HG03442 (cell line): Measurements from ENCODE around the gene EEPD1.
A peak's percentile ranks its signal among the peaks of the same experiment; 100 is the strongest.
"Not testable (repeated sequence)": the region's sequence is repeated elsewhere in the genome, so short reads cannot be mapped to it uniquely, and the experiment has no call there.

ENCODE experiments used
- ATAC-seq: cut with Tn5 transposase; IDR thresholded peaks from one replicate; pipeline ENCODE4 v1.9.1; 2021; ENCODE audit warnings: mild to moderate bottlenecking, moderate library complexity; ENCODE audit not compliant: unreplicated experiment

The EEPD1 gene

DNA sequence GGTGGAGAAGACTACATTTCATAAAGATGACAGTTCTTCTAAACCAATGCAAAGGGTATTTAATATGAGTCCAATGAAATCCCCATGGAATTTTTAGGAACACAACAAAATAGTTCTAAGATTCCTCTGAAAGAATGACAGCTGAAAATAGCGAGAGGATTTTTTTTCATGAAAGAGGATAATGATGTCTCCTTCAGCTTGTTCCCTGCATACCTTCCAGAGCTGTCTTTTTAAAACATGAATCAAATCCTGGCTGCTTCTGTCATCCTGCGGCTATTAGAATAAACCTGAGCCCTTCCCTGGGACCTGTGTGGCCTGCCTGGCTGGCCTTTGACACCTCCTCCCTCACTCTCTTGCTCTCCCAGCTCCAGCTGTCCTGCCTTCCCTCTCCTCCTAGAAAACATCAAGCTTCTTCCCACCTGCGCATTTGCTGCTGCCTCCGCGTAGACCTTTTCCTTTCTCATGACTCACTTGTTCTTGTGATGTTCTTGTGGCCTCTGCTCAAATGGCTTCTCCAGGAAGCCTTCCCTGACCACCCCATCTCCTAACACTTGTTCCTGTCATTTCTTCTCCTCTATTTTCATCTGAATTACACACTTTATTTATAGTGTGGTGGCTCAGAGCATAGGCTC is 57.4 kb downstream of the EEPD1 start:
- ATAC-seq, result no peak

DNA sequence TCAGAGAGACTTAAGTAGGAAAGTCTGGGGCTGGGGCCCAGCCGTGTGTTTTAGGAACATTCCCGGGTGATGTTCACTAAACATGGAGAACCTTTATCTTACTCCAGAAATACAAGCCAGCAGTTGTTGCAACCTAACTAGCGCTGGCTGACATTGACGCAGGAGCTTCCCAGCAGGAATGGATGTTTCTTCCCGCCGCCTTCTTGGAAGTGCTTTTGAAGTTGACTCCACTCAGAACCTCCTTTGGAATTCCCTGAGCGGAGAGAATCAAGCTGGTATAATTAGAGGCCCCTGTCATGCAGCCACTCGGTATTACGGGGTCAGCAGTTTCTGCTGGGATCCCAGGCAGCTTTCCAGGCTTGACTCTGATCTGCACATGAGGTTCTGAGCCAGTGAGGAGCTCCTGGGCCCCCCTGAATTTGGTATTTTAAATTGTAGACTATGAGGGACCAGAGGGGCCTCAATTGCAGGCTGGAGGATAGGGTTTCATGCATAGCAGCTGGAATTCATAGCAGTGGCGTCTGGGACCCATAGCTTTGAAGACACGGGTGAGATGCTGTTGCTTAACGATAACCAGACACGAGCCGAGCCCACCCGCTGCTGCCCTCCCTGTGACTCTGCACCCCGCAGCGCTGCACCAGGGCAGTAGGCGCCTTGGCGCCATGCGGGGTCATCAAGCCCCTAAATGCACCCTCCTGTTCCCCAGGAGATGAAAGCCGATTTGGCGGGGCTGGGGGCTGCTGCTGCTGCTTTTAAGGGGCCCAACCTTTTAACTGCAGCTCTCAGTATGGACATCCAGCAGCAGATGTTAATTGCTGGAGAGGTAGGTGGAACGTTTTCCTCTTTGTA is 61.8 kb downstream of the EEPD1 start:
- ATAC-seq, result no peak

DNA sequence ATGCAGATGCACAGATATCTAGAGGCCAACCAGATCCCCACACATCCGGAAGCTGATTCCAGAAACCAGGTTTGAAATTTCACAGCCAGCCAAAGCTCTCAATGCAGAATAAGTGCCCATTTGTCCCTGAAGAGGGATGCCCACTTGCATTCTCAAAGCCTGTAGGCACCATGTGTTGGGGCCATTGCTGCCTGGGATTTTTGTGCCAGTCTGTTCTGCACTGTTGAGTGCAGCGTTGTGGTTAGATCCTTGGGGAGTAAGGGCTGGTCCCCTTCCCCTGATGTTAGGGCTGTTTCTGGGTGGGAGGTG is 62.4 kb downstream of the EEPD1 start:
- ATAC-seq, result no peak

DNA sequence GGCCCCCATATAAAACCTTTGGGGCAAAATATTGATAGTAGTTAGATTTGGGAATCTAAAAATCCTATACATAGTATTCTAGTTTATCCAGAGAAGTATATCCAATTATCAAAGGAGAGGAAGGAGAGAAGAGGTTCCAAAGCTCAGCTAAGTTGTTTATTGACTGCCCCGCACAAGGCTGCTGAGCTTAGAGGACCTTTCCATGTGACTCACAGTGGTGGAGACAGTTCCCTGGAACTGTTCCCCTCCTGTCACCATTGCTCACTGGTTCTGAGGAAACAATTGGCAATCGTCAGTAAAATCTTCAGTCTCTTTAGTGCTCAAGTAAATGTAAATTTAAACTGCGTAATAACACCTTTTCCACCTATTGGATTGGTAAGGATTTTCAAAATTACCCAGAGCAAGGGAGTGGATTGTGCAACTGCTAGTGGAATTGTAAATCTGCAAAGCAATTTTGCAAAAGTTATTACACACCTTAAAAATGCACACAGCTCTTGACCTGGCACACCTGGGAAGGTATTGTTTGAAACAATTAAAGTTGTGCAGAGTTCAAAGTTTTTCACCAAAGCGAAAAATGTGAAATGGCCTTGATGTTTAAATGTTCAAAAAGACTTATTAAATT is 63.1 kb downstream of the EEPD1 start:
- no peak for ATAC-seq

DNA sequence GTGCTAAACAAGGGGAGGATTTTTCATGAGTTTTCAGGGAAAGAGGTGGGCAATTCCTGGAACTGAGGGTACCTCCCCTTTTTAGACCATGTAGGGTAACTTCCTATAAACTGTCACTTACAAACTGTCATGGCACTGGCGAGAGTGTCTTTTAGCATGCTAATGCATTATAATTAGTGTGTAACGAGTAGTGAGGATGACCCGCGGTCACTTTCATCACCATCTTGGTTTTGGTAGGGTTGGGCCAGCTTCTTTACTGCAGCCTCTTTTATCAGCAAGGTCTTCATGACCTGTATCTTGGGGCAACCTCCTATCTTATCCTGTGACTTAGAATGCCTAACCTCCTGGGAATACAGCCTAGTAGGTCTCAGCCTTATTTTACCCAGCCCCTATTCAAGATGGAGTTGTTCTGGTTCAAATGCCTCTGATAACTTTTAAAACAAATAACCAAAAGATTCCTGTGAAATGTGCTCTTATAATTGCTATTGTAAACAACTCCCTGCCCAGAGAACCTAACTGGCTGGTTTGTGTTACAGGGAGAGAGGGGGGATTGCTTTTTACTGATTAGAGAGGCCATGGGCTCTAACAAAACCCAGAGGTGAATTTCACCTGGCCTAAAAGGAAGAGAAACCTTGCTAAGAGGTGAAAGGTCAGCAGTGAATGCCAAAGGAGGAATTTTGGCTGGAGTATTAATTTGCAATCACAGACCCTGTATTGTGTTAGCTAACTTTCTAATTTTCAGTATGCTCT is 64.3 kb downstream of the EEPD1 start:
- no peak for ATAC-seq

DNA sequence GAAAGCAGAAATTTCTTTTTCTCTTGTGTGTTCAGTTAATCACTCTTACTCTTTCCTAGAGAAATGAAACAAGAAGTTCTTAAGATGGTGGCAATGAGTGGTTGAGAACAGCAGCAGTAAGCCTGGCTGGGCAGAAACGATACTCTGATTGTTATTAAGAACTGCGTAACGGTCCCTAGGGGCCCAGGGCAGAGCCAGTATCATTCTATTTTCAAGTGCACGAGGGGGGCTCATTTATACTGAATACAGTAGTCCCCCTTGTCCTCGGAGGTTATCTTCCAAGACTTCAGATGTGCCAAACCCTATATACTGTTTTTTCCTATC is 64.9 kb downstream of the EEPD1 start:
- ATAC-seq, result peak; percentile 61

DNA sequence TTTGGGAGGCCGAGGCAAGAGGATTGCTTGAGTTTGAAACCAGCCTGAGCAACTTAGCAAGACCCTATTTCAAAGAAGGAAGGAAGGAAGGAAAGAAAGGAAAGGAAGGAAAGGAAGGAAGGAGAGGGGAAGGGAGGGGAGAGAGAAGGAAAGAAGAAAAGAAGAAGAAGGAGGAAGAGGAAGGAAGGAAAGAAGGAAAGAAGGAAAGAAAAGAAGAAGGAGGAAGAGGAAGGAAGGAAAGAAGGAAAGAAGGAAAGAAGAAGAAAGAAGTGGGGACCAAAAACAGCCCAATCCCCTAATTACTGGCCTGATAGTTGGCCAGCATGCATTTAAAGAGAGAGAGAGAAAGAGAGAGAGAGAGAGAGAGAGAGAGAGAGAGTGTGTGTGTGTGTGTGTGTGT is 66.4 kb downstream of the EEPD1 start:
- no peak for ATAC-seq

DNA sequence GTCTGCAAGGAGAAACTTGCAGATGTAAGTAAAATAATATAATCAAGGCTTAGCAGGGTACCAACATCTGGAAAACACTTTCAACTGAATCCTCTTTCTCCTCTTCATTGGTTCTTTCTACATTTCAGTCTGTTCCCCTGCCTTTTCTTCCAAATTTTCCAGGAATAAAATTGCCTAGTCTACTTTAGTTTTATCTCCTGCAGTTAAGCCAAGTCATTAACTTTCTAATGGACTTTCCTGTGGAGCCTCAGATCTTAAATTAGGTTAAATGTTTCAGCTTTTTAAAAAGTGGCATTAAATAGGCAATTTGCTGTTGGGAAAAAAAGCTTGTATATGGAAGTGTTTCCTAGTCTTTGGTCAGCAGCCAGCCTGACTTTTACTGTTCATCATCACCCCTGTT is 70.8 kb downstream of the EEPD1 start:
- no peak for ATAC-seq

DNA sequence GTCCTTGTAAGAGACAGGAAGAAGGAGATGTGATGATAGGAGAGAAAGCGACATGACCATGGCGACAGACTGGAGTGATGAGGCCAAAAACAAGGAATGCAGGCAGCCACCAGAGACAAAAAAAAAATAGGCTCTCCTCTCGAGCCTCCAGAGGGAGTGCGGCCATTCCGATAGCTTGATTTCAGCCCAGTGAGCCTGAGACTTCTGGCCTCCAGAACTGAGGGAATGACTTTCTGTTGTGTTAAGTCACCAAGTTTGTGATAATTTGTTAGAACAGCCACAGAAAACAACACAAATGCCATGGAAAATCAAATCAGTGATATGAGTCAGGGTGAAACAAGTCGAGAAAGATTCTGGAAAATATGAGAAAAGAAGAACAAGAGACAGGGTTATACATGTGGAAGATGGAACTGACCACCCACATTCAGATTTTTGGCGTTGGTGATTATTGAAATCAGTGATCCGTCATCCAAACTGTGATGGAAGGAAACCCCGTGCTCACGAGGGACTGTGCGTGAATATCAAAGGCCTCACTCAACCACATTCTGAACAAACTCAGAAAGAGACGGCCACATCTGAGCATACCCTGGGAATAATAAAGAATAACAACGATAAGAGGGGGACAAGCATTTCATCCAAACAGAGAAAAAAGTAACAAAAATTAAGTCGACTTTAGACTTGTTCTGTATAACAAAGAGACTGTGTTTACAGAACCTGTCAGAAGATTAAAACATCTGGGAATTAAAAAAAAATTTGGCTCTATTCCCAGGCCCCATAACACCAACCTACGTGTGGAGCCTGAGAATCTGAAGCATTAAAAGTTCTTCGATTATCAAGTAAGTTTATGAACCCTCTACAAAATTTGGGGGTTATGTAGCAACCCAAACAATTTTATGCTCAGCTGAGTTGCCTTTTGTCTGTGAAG is 72.1 kb downstream of the EEPD1 start:
- no peak for ATAC-seq

DNA sequence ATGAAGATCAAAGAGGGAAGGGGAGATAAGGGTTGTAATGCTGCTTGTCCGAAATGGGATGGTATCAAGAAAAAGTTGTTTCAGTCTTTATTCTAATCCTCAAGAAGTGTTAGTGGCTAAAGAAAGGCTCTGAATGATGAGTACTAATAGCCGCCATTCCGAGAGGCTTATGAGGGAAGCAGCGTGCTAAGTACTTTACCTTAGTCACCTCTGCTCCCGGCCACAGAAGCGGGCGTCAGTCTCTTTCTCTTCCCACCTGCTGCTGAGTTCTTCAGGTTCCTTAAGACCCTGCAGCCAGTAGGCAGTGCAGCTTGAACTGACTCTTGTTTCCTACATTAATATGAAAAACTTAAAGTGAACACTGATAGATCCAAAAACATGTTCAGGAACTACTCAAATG is 73.1 kb downstream of the EEPD1 start:
- no peak for ATAC-seq

DNA sequence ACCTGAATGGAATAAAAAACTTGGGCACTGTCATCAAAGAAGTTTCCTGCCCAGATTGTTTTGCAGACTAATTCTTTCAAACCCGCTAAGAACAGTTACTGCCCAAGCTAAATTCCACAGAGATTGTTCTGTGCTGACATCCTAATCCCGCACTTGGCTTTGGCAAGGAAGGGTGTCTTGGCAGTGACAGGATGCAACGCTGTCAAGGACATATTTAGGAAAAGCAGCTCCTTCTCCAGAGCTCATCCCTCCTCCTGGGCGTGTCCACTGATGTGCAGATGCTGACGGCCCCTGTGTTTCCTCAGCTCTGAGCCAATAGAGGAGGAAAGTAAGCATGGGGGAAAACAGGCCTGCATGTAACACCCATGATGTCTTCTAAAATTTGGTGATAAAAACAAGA is 74.2 kb downstream of the EEPD1 start:
- no peak for ATAC-seq

DNA sequence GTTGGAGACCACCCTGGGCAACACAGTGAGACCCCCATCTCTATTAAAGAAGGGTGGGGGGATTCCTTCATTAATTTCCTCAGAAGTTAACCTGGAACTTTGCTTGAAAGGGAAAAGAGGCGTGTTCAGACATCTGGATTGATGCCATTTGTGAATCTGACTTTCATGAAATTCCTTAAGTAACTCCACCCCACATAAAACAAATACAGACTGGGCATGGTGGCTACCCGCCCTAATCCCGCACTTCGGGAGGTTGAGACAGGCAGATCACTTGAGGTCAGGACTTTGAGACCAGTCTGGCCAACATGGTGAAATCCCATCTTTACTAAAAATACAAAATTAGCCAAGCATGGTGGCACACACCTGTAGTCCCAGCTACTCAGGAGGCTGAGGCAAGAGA is 75.0 kb downstream of the EEPD1 start:
- no peak for ATAC-seq

DNA sequence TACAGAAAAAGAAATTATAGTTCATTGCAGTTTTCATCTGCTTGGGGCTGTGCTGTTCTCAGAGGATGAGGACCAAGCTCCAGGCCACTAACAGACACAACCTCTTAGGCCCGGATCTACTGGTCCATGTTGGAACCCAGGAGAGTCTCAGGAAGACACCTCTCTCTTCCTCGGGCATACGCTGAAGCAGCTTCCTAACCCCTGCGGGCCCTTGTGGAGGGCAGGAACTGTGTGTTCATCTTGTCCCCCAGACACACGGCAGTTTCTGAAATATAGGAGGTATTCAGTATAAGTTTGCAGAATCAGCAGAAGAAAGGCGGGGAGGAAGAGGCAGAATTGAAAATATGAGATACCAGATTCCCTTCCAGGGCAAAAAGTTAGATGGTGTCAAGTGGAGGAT is 78.4 kb downstream of the EEPD1 start:
- no peak for ATAC-seq

DNA sequence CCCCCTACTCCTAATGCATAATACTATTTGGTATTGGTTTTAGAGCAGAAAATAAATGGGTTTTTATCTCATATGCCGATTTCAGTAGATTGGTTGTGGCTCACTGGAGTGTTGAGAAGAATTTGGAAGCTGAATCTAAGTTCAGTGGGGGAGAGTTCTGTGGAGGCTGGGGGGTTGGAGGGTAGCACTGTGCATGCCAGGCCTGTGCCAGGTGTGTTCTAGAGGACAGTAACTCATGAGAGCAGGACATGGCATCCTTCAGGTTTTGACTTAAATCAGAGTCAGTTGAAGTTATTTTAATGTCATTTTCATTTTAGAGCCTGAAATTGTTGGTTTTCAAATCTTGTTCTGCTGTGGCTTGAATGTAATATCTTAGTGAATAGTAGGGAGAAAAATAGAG is 79.5 kb downstream of the EEPD1 start:
- no peak for ATAC-seq

DNA sequence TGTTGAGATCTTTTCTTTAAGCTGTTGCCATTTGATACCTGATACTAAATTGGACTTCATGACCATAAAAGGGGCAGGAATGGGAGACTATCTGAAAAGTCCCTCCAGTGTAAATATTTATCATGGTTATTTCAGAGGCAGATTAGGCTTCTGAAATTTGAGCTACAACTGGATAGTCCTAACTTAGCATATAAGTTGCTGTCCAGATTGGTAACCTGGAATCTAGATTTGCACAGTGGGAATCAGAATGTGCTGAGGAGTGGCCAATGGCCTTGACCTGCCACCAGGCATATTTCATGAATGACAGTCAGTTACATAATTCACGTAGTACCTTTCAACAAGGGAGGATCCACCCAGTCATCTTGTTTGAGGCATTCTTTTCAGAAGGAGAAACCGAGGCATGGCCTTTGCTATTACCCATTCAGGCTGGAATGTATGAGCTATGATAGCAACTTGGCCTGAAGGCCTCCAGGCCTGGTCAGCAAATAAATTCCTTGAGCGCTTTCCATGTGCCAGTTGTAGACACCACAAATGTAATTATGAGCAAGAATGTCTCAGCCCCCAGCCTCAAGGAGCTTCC is 80.0 kb downstream of the EEPD1 start:
- no peak for ATAC-seq

DNA sequence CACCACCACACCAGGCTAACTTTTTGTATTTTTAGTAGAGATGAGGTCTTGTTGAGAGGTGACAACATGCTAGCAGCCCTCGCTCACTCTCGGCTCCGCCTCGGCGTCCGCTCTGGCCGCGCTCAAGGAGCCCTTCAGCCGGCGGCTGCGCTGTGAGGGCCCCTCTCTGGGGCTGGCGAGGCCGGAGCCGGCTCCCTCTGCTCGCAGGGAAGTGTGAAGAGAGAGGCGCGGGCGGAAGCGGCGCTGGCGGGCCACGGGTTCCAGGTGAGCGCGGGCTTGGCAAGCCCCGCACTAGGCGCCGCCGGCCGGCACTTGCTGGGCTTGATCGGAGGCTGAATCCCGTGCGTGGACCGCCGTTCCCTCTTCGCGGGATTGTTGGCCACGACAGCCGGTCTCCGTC is 83.0 kb downstream of the EEPD1 start:
- no peak for ATAC-seq

DNA sequence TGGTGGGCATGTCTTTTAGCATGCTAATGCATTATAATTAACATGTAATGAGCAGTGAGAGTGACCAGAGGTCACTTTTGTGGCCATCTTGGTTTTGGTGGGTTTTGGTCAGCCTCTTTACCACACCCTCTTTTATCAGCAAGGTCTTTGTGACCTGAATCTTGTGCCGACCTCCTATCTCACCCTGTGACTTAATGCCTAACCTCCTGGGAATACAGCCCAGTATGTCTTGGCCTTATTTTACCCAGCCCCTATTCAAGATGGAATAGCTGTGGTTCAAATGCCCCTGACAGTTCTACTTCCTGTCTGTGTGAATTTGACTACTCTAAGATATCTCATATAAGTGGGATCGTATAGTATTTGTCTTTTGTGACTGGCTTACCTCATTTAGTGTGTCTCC is 85.1 kb downstream of the EEPD1 start:
- ATAC-seq, result no peak

DNA sequence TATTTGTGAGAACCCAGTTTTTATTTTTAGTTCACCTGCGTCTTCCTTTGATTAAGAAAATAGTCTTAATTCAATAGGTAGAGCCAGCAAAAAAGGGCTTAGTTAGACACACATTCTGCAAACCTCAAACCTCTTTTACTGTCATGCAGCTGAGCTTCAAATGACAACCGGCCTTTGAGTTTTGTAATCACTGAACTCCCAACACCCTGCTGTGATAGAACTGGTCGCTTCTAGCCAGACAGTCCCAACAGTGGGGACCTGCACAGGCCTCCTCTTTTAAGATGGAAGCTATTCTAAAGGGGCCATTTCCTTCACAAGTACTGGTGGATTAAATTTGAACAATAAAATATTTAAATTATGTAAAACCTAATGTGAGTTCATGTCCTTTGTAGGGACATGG is 90.3 kb downstream of the EEPD1 start:
- not testable (repeated sequence) for ATAC-seq

DNA sequence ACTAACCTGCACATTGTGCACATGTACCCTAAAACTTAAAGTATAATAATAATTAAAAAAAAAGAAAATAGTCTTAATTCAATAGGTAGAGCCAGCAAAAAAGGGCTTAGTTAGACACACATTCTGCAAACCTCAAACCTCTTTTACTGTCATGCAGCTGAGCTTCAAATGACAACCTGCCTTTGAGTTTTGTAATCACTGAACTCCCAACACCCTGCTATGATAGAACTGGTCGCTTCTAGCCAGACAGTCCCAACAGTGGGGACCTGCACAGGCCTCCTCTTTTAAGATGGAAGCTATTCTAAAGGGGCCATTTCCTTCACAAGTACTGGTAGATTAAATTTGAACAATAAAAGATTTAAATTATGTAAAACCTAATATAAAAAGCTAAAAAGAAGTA is 90.9 kb downstream of the EEPD1 start:
- ATAC-seq, result not testable (repeated sequence)

DNA sequence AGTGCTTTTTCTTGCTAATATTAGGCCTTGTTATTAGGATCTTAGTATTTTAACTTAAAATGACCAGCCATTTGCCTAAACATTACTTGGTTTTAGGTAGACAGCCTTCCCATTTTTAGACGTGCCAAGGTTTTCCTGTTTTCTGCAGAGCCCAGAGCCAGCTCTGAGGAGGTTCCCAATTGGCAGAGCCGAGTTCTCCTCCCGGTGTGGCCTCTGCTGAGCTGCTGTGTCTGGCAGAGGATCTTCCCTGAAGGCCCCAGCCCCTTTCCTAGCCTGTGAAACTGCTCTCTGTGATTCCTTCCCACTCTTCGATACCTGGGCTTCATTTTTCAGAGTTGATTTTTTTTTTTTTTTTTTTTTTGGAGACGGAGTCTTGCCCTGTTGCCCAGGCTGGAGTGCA is 91.4 kb downstream of the EEPD1 start:
- ATAC-seq, result no peak
